ENCODE data around the gene SEC14L5.
"Not testable (repeated sequence)": the region's sequence is repeated elsewhere in the genome, so short reads cannot be mapped to it uniquely, and the experiment has no call there.

SEC14L5 gene

GRCh38 chr16:5042574-5043171, 84.5 kb downstream of the SEC14L5 start:
- DNase-seq = no peak

GRCh38 chr16:5044011-5044540, 85.9 kb downstream of the SEC14L5 start:
- DNase-seq = no peak

DNA sequence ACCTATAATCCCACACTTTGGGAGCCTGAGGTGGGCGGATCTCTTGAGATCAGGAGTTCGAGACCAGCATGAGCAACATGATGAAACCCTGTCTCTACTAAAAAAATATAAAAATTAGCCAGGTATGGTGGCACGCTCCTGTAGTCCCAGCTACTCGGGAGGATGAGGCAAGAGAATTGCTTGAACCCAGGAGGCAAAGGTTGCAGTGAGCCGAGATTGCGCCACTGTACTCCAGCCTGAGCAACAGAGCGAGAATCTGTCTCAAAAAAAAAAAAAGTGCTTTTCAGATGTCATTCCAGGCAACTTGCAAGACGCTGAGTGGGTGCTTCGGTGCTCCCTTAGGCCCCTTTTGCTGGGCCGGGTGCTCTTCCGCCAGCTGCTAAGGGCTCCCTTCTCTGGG, 86.5 kb downstream of the SEC14L5 start:
- DNase-seq = not testable (repeated sequence)

- DNase-seq = no peak
These were observed 87.5 kb downstream of the SEC14L5 start for GRCh38 chr16:5045499-5046115.

GRCh38 chr16:5046914-5047313, 88.8 kb downstream of the SEC14L5 start:
- DNase-seq = no peak

GRCh38 chr16:5054876-5055865, 97.0 kb downstream of the SEC14L5 start:
- DNase-seq = no peak

DNA sequence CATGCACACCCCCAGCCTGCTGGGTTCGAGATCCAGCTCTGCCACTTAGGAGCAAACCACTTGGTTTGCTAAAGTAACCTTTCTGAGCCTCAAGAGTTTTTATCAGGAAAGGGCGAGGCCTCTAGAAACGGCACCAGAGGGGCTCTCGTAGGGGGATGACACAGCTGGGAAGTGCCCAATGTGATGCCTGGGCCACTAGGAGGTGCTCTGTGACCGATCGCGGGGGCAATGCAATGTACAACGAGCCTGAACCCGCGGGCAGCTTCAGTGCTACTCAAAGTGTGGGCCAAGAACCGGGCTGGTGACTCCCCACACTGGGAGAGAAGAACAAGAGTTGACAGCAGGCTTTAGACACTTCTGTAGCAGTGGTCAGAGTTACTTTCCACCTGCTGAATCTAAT, 98.2 kb downstream of the SEC14L5 start:
- DNase-seq = peak; percentile 38 to 57

- no peak for DNase-seq
These were observed 100.3 kb downstream of the SEC14L5 start for GRCh38 chr16:5058476-5058875.

DNA sequence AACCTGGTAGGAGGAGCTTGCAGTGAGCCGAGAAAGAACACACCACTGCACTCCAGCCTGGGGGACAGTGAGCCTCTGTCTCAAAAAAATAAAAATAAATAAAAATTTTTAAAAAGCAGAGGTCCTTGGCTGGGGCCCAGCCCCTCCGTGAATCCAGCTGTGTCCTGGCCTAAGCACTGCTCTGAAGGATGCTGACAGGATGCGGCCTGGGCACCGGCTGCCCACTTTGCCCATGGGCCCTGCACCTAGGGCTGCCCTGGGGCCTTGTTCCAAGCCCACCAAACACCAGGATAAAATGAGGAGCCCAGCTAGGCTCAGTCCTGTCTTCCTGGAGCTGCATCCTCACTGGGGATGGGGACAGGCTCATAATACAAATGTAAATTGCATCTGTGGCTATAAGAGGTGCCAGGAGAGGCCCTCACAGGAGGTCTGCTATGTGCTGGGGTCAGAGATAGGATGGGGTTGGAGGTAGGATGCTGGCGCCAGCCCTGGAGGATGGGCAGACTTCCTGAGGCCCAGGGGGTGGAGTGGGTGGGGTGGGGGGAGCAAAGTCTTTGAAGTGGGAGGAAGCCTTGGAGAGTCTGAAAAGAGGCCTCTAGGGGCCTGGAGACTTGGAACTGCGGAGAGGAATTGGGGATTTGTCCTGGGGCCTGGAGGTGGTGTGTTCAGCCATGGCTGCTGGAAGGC, 101.4 kb downstream of the SEC14L5 start:
- no peak for DNase-seq

- DNase-seq = no peak
These were observed 102.0 kb downstream of the SEC14L5 start for GRCh38 chr16:5060073-5060641.

GRCh38 chr16:5062051-5062450, 103.9 kb downstream of the SEC14L5 start:
- no peak for DNase-seq

DNA sequence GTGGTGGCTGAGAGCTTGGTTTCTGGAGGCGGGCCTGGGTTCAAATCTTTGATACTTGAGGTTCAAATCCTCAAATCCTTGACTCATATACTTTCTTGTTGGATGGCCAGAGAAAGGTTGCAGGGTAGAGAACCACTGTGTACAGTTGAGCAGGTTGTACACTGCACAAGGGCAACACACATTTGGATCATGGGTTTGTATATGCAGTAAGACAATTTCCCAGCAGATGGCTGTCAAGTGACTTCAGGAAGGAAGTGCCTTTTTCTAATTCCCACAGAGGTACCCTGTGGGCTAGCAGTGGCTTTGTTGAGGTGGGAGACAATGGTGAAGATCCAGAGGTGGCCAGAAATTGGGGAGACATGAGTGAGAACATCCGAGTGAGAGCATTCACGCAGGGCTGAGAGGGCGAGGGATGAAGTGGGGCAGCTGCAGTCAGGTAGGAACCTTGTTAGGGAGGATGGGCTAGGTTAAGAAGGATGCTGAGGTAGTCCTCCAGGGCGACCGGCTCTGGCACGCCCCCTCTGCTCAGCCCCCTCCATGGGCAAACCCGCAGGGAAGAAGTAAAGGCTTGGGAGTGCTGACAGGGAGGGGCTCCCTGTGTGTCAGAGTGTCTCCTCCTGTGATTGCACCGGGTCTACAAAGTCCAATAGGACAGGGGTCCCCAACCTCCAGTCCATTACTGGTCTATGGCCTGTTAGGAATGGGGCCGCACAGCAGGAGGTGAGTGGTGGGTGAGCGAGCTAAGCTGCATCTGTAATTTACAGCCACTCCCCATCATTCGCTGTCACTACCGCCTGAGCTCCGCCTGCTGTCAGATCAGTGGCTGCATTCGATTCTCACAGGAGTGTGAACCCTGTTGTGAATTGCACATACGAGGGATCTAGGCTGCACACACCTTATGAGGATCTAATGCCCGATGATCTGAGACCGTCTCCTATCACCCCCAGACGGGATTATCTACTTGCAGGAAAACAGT, 104.9 kb downstream of the SEC14L5 start:
- no peak for DNase-seq

DNA sequence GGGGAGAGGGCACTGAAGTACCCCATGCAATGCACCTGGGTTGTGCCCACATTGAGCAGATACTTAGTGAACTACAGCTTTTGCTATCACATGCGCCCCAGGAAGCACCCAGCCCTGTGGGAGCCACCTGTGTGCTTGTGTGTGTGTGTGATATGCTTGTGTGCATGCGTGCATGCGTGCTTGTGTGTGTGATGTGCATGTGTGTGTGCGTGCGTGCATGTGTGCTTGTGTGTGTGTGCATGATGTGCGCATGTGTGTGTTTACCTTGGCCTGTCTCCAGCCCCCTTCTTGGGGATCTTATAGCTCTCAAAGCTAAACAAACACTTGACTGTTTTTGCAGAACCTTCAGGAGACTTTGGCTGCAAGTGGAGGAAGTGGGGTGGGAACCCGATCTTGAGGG, 106.8 kb downstream of the SEC14L5 start:
- DNase-seq = no peak

GRCh38 chr16:5065326-5065725, 107.2 kb downstream of the SEC14L5 start:
- no peak for DNase-seq

DNA sequence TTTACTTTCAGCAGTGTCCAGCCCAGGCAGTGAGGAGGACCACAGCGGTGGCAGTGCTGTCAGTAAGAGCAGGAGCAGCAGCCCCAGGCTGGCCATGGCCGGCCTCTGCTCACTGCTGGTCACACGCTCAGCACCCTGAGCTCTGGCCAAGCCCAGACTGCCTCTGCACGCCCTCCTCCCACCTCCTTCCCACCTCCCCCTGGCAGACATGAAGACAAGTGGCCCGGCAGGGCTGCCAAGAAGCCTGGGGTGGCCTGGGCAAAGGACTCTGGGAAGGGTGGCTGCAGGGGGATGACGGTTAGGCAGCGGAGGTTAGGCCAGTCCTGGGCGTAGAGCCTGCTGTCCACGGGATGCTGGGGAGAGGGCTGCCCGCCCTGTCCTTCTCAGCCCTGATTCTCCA, 107.7 kb downstream of the SEC14L5 start, which contains the start of gene C16orf89:
C16orf89 (minus strand) TSS at position 144 of the 400 bp plus-strand sequence; CDS start at position 96, 48 bp downstream.
- DNase-seq = no peak

- DNase-seq = no peak
These were observed 108.4 kb downstream of the SEC14L5 start for GRCh38 chr16:5066511-5066910.
